Subcutaneous adipose tissue (tissue), 4 donors: ENCODE data around the gene SERPINB2. TPM values are rescaled to one million over a fixed set of nuclear protein-coding genes. Genes with fewer than 3 reads are reported as not detected.

ENCODE experiments used
- CTCF ChIP-seq: fragments of 450-650 bp; IDR thresholded peaks from one replicate; pipeline ENCODE4 v1.5.1; 2016; ENCODE audit warnings: low read depth, mild to moderate bottlenecking, control low read depth, antibody characterized with exemption, moderate library complexity
- total RNA-seq, 4 donors: library from RNA; depleted of rRNA; stranded (reverse); fragments of >200 nt; gene quantifications; one replicate each; pipeline ENCODE4 v1.1.0, GENCODE V29; 2016

The SERPINB2 gene
- total RNA-seq, 4 donors from 2014 or later: 0.44 to 2.6 (median 0.51) TPM; not detected in 1

GRCh38 chr18:63872586-63872985 lies 14.9 kb upstream of the SERPINB2 start:
- no peak for TF ChIP-seq CTCF

- no peak for TF ChIP-seq CTCF
Measured at GRCh38 chr18:63878343-63878742, 9.2 kb upstream of the SERPINB2 start.

GRCh38 chr18:63878925-63879324 lies 8.6 kb upstream of the SERPINB2 start:
- TF ChIP-seq CTCF: no peak

- TF ChIP-seq CTCF: no peak
Measured at GRCh38 chr18:63879709-63880108, 7.8 kb upstream of the SERPINB2 start.

- no peak for TF ChIP-seq CTCF
Measured at GRCh38 chr18:63881851-63882250, 5.7 kb upstream of the SERPINB2 start.

- TF ChIP-seq CTCF: no peak
Measured at GRCh38 chr18:63882333-63883141, 5.0 kb upstream of the SERPINB2 start.

GRCh38 chr18:63883617-63884016 lies 3.9 kb upstream of the SERPINB2 start:
- no peak for TF ChIP-seq CTCF
